GM21717 (cell line): ENCODE measurements around the gene SPCS3.
"Not testable (repeated sequence)": the region's sequence is repeated elsewhere in the genome, so short reads cannot be mapped to it uniquely, and the experiment has no call there.

Source experiments
- ATAC-seq: cut with Tn5 transposase; IDR thresholded peaks from one replicate; pipeline ENCODE4 v1.9.1; 2021; ENCODE audit warnings: mild to moderate bottlenecking, moderate library complexity; ENCODE audit not compliant: unreplicated experiment

SPCS3 gene

DNA sequence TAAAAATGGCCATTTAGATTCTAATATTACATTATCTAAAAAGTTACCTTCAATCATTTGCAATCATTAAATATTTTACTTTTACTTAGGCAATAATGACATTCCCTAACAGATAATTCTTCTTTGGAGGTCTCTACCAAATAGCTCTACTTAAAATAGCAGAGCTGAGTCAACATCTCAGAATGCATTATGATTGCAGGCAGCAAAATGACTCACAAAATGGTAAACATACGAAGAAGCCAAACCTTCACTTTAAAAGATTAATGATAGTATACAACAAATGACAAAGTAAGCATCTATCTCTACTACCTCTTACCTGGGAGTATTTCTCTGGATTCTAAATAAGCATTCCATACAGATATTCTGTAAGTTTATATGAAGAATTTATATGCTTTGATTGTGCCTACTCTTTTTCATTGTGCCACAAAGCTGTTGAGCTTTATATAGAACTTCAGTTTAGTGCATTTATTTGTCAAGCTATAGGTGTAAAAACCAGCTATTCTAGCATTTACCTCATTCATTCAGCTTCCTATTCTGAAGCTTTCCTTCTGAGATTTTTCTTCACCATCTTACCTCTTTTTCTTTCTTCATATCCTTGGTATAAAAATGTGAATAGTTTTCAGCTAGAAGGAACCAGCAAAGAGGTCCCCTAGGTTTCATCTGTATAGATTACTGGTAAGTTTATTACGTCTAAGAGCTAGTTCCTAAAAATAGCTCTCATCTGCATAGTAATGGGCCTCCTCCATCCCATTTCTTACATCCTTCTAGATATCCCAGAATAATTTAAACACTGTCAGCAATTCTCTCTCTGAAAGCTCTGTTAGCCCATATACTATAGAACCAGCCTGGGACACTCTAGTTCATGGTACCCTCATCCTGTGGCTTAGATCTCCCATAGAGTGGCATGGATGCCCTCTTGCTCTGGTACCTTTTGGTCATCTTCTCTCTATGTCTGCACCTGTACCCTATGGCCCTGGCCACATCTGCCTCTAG, 17.2 kb upstream of the SPCS3 start:
- no peak for ATAC-seq

DNA sequence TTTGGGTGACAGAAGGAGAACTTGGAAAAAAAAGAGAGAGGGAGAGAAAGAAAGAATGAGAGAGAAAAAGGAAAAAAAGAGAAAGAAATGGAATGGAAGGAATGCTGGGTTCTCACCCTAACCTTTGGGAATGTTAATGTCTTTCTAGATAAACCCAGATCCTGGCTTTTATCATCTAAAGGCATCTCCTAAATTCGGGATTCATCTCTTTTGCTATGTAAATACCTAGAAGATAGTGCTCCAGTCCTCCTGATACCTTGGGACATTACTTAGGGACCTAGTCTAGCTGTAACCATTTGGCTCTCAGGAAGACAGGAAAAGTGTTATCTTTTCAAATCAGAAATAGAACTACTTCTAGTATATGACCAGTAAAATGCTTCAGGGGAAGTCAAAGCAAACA, 15.8 kb upstream of the SPCS3 start:
- no peak for ATAC-seq

- no peak for ATAC-seq
Measured at GRCh38 chr4:176306837-176307665, 12.7 kb upstream of the SPCS3 start.

DNA sequence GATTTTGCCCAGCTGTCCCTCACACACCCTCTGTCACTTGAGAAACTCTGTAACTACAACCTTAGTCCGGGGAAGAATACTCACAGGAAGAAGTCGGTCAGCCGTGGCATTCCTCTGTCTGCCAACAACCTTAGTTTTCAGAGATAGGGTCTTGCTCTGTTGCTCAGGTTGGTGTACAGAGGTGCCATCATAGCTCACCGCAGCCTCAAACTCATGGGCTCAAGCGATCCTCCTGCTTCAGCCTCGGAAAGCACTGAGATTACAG, 12.2 kb upstream of the SPCS3 start:
- no peak for ATAC-seq

DNA sequence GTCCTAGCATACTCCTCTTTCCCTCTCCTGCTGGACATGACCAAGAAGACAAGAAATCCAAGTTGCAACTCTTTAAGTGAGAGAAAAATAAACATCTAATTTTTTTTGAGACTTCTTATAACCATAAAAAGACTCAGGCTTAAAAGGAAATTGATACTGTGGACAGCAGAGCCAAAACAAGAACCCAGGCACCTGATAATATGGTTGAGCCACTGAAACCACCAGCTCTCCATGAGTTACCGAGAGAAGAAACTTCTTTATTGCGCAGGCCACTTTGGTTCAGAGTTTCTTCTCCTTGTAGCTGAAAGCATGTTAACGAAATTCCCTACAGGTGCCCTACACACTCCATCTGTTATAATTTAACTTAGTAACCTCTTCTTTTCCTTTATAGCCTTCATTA, 11.3 kb upstream of the SPCS3 start:
- peak; percentile 63 for ATAC-seq

GRCh38 chr4:176309046-176309445, 10.7 kb upstream of the SPCS3 start:
- ATAC-seq, result peak; percentile 99

DNA sequence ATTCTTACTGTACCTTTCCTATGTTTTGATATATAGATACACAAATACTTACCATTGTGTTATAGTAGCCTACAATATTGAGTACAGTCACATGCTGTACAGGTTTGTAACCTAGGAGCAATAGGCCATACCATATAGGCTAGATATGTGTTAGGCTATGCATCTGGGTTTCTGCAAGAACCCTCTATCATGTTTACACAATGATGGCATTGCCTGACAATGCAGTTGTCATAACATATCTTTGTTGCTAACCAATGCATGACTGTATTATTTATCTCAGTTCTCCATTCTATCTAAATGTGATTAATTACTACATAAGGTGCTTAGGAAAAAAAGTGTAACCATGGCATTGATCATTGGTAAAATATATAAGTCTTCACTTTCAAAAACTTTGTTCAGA, 10.0 kb upstream of the SPCS3 start:
- no peak for ATAC-seq

DNA sequence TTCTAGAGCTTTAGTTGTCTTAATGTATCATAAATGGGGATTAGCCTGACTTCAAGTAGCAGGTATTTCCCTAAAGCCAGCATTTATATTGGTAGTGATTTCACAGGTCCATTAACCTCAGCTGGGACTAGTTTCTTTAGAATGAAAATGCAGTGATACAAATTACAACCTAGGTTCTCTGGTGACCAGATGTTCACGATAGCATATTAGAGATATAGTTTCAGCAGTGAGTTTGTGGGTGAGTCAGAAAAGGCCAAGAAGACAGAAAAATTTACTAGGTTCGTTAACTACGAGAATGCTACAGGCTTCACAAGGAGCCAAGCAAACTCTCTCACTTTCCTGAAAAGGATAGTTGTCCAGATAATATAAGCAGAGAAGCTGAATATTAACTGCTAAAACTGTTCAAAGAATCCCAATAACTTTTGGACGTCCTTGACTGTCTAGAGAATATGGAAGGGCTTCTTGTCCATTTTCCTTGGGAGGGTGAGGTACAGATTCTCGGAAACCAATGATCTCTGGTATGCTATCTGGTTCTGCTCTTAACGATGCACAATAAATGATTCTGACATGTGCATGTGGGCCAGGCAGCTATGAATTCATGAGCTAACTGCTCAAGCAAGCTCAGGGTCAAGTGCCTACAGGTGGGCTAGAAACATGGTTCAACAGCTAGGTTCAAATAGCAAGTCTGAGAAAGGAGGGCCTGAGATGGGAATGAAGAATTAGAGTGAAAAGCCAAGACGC, 6.0 kb upstream of the SPCS3 start:
- ATAC-seq, result no peak

DNA sequence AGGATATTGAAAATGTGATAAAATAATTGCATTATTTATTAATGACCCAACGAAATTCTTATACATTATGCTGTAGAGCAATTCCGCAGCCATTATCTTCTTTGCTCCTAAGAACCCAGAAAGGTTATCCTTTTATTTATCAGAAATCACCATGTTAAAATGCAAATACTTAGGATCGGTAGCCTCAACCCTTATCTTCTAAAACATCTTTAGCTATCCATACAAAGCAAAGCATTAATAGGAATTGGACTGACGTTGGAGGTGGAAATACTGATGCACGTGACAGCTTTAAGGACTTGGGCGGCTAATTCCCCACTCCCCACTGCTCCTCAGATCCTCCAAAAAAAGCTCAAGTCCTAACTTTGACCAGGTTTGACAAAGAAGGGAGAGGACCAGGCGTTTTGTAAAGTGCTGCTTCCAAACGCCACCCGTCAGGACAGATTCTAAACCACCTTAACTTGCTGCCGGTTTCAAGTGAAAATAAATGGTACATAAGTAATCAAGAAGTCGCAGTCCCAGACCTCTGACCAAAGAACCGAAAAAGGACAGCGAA, 539 bp upstream of the SPCS3 start:
- ATAC-seq, result no peak

GRCh38 chr4:176320340-176320975, 692 bp downstream of the SPCS3 start:
- peak; percentile 84 for ATAC-seq

GRCh38 chr4:176320976-176321361, 1.2 kb downstream of the SPCS3 start:
- no peak for ATAC-seq

GRCh38 chr4:176321589-176321988, 1.8 kb downstream of the SPCS3 start:
- ATAC-seq, result no peak

DNA sequence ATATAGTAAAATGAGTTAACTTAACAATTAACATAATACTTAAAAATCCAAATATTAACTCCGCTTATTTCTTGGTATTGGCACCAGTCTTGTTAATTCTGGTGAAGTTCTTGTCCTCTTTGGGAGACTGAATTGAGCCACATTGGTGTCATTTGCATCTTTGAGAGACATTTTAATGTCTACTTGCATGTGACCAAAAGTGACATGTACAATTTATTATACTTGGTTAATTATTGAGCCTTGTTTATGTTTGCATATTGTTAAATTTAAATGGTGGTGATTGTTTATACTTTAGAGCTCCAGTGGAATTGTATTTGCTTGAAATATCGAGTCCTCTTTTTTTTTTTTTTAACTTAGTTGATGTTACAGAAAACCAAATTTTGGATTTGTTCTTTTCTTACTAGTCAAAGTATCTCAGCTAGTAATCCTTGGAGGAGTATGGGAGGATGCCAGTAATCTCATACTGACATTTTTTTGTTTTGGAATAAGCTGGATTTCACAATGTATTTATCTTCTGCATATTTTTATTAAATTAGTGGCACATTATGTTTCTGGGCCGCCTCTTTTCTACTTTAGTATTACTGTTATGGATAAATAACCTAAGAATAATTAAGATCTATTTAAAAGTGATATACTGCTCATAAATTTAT, 3.9 kb downstream of the SPCS3 start:
- ATAC-seq, result no peak

GRCh38 chr4:176324876-176325275, 5.1 kb downstream of the SPCS3 start:
- not testable (repeated sequence) for ATAC-seq

GRCh38 chr4:176333076-176333475, 13.3 kb downstream of the SPCS3 start:
- no peak for ATAC-seq

- no peak for ATAC-seq
Measured at GRCh38 chr4:176334066-176334465, 14.3 kb downstream of the SPCS3 start.

DNA sequence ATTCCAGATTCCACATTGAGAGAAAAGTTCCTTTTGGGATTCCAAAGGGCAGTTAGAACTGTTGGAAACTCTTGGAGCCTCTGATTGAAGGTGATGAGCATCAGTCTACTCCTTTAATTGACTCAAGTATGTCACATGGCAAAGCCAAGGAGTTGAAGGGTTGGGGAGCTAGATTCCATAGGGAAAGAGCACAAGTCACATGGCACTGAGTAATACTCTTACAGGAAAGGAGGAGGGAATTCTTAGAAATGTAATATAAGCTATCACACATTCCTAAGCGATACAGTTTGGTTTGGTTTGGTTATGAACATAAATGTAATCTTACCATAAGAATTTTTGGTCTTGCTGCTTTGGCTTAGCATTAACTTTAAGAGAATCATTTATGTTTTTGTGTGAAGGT, 15.7 kb downstream of the SPCS3 start:
- ATAC-seq, result no peak

- no peak for ATAC-seq
Measured at GRCh38 chr4:176339936-176340761, 20.4 kb downstream of the SPCS3 start.
